AML-193 (cell line): ENCODE measurements around the gene ABLIM2.
A peak's percentile ranks its signal among the peaks of the same experiment; 100 is the strongest.

Experiments
- DNase-seq, 2 experiments: peaks; one replicate each; lab custom pipeline; 2025; lab: John Stamatoyannopoulos, UW

ABLIM2 gene

DNA sequence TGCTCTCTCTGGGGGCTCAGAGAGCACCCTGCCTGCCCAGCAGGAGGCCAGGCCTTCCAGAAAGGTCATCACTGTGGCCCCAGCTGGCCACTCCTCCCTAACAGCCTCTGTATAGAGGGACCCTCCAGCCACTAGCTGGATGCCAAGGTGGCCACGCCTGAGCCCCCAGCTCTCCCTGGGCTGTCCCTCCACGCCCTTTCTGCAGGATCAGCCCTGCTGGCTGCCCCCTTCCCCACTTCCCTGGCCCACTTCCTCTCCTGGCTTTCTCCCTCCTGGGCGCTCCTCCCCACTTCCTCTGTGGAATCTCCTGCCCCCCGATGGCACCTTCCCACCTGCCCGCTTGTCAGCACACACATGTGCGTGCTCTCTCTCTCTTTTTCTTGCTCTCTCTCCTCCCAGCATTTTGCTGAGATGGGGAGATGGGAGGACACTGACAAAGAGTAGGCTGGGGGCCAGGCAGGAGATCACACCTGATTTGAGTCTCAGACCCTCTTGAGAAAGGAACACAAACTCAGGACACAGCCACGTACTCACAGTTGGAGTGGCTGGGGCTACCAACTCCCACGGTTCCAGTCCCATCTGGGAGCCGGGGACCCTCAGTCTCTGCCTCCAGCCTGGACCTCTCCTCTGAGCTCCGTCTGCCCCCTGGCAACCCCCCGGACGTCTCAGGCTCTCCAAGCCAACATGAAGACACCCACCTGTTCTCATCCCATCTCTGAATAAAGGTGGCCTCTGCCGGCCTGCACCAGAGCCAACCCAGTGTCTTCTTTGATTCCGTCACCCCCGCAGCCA is 156.9 kb downstream of the ABLIM2 start:
- DNase-seq = no peak

DNA sequence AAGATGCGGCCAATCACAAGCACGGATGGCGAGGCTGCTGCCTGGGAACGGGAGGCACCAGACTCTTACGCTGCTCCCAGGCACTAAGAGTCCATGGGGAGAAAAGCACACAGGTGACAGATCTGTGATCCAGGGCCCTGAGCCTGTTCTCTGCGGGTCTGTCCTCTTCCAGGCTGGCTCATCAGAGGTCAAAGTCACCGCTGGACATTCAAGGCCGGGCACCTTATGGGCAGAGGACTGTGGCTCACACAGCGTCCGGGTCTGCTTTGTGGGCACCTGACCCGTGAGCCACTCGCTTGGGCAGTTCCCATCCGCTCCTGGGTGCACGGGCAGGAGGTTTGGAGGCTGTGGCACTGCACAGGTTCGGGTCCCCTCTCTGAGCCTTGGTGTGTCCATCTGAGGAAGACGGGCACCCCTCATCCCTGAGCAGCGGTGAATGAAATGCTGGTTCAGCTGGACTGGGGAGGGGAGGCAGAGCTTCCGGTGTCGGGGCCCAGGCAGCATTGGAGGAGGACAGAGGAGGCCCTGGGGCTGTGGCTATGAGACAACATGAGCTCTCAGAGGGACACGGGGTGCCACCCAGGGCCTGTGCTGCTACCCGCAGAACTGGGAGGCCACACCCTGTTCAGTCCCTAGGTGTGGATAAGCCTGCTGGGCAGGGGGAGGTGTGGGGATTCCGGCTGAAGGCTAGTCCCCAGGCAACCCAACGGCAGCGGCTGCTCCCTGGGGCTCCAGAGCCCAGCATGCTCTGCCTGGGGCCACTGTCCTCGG is 157.7 kb downstream of the ABLIM2 start:
- DNase-seq = no peak

DNA sequence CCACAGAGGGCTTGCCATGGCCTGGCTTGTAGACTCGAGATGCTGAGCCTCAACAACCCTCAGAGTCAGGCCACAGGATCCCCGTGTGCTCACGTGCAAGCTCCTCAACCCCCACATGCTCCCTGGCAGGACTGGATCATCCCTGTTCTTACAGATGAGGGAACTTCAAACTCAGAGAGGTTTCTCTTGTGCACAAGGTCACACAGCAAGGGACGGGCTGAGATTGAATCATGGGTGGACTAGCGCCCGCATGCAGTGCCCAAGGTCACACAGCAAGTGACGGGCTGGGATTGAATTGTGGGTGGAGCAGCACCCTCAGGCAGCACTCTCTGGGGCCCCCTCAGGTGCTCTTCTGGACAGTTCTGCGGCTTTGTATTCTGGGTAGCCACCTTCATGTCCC is 158.4 kb downstream of the ABLIM2 start:
- DNase-seq = no peak

DNA sequence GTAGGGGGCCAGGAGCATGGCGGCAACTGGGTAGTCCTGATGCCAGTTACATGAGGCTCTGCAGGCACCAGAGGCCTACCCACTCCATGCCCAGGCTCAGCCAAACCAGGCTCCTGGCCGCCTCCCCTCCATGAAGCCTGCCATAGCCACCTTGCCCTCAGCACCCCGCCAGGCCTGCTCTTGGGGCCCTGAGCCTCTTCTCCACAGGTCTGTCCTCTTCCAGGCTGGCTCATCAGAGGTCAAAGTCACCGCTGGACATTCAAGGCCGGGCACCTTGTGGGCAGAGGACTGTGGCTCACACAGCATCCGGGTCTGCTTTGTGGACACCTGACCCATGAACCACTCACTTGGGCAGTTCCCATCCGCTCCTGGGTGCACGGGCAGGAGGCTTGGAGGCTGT is 158.9 kb downstream of the ABLIM2 start:
- DNase-seq = no peak

DNA sequence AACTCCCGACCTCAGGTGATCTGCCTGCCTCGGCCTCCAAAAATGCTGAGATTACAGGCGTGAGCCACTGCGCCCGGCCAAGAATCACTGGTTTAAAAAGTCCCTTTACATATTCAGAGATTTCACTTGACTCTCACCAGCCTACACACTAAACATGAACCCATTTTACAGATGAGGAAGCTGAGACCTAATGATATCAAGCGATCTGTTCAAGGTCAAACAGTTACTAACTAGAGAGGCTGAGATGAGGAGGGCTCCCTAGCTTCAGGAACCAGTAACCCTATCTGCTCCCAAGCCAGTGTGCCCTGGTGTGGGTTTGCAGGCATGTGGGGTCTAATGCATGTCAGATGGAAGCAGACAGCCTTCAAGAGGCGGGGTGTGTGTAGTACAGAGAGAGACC is 159.3 kb downstream of the ABLIM2 start:
- no peak for DNase-seq

DNA sequence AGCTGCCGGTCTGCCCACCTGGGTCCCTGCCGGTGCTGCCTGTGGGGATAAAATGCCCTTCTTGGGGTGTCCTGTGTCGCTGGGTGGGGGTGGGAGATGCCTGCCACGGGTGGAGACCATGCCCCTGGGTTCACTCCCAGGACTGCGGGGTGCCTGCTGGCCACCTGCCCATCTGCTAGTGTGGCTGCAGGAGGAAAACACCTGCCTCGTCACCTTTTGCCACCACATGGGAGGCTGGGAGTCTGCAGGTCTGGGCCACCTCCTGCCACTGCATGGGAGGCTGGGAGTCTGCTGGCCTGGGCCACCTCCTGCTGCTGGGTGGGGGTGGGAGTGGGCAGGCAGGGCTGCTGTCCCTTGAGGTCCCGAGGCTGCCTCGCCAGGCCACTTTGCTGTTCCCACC is 160.2 kb downstream of the ABLIM2 start:
- DNase-seq = no peak

DNA sequence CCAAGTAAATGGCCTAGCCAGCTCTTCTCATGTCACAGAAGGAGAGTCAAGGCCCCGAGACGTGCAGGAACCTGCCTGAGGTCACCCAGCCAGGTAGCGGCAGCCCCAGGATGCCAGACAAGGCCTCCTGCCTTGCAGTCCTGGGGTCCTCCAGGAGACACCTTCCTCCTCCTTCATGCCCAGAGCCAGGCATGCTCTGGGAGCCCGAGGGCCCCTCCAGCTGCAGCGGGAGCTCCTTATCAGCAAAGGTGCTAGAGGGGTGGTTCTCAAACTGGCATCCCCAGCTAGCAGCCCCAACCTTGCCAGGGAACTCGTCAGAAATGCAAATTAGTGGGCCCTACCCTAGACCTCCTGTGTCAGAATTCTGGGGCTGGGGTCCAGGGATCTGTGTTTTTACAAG is 162.7 kb downstream of the ABLIM2 start:
- no peak for DNase-seq

DNA sequence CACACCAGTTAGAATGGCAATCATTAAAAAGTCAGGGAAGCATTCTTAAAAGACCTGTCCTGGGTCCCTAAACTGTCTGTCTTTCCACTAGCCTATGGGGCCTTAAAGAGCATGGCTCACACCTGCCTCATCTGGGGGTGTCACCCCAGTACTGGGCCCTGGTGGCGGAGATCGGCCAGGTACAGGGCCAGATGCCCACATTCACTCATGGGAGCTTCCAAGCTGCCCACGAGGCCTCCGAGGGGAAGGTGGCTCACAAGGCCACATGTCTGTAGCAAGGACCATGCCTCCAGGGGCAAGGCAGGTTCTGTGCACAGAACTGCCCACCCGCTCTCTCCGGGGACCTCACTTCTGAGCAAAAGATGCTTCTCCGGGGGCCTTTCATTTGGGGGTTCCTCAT is 163.5 kb downstream of the ABLIM2 start:
- DNase-seq = no peak

DNA sequence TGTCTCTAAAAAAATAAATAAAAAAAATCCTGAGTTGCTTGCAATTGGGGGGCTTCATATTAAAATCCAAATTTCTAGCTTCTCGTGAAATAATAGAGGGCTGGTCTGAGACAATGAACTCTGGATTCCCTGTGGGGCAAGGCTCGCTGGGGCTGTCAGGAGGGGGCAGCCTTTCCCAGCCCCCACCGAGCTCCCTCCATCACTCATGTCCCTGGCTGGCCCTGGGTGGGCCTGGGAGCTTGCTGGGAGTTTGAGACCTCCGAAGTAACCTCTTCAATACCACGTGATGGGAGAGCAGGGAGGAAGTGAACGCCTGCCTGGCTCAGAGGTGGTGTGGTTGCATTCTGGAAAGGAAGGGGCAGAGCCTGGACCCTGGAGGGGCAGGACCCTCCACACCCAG is 164.9 kb downstream of the ABLIM2 start:
- DNase-seq = no peak

DNA sequence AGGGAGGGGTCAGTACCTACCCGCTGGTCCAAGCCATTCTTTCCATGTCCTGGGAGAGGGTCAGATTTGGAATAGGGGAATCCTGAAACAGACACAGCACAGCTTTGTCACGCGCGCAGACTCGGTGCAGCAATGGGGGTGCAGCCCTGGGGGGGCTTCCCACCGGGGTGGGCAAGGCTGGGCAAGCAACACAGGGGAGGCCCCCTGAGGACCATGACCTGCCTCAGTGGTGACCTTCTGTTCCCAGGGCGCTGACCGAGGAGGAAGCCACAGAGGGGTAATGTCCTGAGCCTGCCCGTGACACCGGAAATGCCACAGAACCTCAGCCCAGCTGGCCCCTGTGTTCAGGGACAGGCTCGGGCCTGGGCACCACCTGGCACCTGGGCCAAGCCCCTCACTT is 165.8 kb downstream of the ABLIM2 start:
- DNase-seq = no peak

DNA sequence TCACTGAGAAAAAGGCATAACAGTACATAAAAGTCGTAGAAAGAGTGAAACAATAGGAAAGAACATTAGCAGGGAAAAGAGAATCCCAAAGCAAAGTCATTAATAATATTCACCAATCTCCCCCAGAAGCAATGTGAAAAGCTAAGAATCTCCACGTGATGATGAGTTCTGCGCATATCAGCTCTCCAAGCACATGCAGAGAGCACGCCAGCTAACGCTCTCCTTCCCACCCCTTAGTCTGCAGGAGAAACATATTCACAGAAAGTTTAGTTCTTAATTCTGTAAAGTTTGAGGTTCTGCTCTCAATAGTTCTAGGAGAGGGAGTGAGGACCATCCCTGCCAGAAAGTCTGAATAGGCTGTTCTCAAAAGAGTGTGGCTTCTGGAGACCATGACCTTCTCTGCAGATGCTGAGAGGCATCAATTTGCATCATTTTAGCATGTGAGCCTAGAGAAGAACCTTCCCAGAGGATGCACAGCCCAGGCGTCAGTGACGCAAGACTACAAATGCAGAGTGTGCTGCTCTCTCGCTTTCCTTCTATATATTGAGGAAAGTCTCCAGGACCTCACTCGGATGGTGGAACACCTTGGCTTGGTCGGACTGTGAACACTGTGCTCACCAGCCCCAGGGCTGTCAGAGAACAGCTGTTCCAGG is 167.7 kb downstream of the ABLIM2 start:
- no peak for DNase-seq

DNA sequence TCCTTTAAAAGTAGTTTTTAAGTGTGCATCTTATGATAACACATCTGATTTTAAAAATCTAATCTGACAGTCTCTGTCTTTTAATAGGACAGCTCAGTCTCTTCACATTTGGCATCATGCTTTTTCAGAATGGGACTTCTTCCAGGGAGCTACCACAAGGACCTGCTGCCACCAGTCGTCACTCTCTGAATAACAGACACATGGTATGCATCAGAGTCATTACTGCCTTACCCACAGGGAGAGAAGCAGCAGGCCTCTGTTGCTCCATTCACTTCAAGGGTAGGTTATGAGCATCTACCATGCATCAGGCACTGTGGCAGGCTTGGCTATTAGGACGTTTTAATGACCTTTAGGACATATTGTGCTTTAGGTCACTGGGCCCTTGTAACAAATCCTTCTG is 169.0 kb downstream of the ABLIM2 start:
- DNase-seq = no peak

DNA sequence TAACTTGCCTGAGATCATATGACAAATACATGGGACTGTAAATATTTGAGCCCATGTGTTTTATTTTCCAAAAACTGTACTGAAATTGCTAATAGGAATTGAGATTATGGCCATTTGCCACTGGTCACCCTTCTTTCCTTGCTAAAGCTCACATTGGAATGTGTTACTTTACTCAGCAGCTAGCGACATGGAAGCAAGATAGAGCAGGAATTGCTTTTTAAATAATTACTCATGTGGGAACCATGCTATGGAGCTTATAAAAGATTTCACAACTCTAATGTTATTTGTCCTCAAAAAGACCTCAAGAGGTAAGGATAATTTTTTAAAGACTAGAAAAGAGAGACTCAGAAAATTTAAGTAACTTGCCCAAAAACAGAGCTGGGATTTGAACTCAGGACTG is 170.2 kb downstream of the ABLIM2 start:
- DNase-seq = no peak

DNA sequence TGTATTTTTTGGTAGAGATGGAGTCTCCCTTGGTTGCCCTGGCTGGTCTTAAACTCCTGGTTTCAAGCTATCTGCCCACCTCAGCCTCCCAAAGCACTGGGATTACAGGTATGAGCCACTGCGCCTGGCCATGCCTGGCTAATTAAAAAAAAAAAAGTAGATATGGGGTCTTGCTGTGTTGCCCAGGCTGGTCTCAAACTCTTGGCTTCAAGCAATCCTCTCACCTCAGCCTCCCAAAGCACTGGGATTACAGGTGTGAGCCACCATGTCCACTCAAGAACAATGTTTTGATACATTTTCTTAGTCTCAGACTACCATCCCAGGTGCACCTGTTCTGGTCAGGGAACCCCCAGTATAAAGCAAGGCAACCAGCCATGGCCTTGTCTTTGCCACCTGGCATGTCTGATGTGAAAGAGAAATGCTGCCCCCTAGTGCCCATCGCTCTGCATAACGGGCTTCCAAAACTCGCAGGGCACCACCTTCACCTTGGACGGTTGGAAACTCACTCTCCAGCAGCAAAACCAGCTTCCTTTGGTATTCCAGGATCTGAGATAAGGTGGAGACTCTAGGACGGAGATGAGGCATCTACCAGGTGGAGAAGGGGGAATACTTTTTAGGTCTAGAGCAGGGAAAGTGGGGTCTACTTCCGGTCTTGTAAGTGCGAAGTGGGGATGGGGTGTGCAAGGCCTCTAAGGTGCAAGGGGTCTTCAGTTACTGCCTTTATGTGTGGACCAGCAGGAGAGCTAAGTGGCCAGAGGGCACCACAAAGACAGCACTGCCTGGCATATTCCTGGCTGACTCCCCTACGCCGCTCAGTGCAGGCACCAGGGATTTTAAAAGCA is 171.2 kb downstream of the ABLIM2 start:
- peak; percentile 15 to 34 for DNase-seq

DNA sequence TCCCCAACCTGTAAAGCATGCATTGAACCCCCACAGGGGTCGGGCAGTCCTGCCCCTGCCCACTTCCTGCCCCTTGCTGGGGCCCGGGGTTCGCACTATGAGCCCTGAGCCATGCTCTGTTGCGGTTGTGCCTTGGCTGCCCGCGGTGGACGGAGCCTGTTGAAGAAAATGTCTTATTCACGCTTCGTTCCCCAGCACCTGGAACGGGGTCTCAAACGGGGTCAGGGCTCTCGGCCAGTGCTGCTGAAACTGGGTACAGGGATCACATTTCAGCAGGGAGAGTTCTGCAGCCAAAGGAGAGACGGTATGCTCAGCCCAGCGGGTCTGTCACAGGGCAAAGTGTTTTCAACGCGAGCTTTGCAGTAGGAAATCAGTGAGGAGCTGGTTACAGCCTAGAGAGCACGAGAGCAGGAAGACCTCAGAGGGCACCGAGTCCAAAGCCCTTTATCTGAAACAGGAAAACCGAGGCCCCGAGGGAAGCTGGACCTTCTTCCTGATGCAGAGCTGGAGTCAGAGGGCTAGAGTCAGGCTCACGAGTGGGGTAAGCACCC is 172.6 kb downstream of the ABLIM2 start:
- no peak for DNase-seq

DNA sequence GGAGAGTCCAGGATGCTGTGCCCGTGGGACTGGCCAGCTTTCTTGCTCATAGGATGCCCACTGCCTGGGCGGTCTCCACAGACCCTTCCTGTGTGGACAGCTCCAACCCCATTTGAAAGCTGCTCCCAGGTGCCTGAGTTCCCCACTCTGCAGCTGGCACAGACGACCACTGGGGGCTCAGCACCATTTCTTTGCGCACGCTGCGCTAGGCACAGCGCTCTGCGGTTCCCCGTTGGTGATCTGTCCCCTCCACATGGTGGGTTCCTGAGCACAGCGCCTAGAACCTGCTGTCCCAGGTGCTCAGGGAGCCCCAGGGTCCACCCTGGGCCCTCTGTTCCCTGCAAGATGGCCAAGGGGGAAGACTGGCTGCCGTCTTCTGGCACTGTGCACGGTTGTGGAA is 173.5 kb downstream of the ABLIM2 start:
- no peak for DNase-seq

DNA sequence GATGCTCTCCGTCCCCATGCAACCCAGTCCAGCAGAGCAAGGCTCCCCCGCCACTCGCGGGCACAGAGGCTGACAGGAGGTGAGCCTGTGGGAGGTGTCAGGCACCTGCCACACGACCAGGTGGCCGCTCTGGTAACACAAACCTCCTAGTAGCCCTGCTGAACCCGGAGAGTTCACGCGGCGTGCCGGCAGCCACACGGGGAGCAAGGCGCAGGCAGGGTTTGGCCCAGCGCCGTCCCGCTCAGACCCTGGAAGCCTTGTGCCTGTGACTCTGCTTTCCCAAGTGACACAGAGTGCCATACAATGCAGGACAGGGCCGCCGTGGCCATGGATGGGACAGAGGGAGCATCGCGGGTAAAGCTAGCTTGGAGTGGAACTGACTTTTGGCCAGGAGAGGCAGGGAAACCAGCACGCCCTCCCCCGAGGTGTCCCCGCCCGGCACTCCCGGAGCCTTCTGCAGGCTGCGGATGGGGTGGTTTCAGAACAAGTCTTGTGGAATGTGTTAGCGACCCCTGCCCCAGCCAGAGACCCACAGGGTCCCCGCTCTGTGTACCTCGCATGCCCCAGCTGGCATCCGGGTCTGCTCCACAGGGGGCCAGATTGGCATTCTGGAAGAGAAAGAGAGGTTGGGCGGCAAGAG is 174.2 kb downstream of the ABLIM2 start:
- no peak for DNase-seq

DNA sequence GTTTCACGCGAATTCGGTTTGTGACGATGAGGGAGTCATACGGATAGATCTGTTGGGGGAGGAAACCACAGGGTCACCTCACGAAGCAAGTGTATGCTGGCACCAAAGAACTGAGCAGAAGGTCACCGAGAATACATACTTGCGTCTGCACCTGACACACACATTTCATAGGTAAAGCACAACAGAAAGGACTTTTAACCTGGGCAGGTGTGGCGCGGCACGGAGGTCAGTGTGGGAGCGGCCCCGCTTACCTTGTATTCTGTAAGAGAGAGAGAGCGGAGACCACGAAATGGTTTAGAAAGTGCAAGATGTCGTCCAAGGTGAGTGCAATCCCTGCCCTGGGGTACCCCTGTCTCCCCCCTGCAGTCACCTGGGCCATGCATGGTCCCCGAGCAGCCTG is 175.3 kb downstream of the ABLIM2 start:
- DNase-seq = no peak

DNA sequence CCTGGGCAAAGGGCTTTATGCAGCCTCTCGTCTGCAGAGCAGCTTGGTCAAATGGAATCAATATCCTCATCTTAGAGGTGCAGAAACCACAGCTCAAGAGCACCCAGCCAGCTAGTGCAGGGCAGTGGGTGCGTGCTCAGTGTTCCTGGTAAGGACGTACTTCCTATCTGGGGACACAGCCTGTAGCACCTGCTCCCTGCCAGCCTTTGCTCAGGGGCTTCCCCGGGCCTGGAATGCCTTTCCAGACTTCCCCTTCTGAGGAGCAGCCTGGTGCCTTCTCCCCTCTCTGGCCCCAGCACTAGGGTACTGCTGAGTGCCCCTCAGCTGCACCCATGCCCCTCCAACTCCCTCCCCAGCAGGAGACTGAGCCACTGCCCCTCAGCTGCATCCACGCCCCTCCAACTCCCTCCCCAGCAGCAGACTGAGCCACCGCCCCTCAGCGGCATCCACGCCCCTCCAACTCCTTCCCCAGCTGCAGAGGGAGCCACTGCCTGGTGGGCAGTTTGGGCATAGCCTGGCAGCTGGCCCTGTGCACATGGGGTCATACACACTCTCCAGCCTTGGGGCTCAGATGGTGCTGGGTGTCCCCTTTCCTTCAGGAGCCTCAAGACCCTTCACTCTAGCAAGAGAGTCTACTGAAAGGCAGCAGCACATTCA is 176.7 kb downstream of the ABLIM2 start:
- no peak for DNase-seq

DNA sequence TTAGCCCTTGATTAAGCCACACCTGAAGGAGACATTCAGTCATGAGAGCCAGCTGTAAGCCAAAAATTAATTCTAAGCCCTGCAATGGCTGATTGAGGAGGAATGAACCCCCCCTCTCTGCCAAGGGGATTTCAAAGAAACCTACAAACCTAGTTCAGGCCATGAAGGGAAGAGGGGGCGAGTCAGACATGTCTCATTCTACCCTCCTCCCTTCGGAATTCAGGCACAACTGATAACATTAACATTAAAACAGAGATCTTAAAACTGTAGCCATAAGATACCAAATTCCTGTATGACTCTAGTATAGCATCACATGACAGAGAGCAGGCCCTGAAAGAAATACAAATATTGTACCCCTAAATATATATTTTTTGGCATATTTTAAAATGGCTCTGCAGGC is 178.6 kb downstream of the ABLIM2 start:
- DNase-seq = no peak

DNA sequence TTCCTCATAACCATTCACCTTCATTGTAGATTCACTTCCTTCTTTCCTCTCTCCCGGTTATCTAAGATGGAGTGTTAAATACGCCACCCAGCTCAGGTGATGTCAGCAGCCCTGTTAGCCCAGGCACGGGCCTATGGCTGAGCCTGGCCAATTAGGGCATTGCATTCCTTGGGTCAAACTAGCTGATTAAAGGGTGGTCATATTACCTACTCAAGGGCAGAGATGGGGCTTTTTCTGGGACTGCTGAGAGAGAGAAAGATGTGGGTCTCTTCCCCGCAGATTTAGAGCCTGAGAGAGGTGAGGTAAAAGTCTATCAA is 179.0 kb downstream of the ABLIM2 start:
- no peak for DNase-seq
